ENCODE results near the gene SPARCL1. TPM values are rescaled to one million over a fixed set of nuclear protein-coding genes. Genes with fewer than 3 reads are reported as not detected.
"Not testable (repeated sequence)": the region's sequence is repeated elsewhere in the genome, so short reads cannot be mapped to it uniquely, and the experiment has no call there.

Gene SPARCL1
- total RNA-seq, 1 donor from 2014 or later, result 10.0 TPM

DNA sequence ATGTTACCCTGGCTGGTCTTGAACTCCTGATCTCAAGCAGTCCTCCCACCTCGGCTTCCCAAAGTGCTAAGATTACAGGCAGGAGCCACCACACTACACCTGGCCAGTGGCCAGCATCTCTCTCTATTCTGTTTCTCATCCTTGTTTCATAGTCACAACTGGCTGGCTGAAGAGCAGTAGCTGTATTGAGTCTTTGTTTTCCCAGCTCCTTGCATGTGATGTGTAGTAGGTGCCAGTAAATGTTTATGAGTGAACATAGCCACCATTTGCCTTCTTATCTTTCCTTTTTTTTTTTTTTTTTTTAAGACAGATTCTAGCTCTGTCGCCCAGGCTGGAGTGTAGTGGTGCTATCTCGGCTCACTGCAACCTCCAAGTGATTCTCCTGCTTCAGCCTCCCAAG, 83.2 kb downstream of the SPARCL1 start:
- no peak for DNase-seq (ENCODE audit: low read depth in 2 of 2)

- DNase-seq (ENCODE audit: low read depth in 2 of 2), result no peak
These were observed 84.4 kb downstream of the SPARCL1 start for GRCh38 chr4:87444741-87445140.

GRCh38 chr4:87442889-87443288, 86.3 kb downstream of the SPARCL1 start:
- DNase-seq (ENCODE audit: low read depth in 2 of 2), result no peak

DNA sequence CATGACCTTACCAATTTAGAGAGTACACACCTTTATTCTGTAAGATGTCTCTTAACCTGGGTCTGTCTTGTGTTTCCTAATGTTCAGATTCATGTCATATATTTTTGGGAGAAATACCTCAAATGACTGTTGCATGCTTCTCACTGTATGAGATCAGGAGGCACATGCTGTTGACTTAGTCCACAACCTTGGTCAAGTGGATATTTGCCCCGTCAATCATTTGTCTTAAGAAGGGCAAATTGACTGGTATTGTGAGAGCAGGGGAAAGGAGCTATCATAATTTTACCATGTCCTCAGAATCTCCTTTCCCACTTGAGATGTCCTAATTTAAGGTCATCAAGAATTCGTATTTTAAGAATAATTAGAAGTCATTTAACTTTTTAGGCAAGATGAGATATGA, 95.8 kb downstream of the SPARCL1 start:
- no peak for DNase-seq (ENCODE audit: low read depth in 2 of 2)

- DNase-seq (ENCODE audit: low read depth in 2 of 2), result no peak
These were observed 99.1 kb downstream of the SPARCL1 start for GRCh38 chr4:87430038-87430437.

GRCh38 chr4:87428979-87429378, 100.2 kb downstream of the SPARCL1 start:
- DNase-seq (ENCODE audit: low read depth in 2 of 2), result no peak

DNA sequence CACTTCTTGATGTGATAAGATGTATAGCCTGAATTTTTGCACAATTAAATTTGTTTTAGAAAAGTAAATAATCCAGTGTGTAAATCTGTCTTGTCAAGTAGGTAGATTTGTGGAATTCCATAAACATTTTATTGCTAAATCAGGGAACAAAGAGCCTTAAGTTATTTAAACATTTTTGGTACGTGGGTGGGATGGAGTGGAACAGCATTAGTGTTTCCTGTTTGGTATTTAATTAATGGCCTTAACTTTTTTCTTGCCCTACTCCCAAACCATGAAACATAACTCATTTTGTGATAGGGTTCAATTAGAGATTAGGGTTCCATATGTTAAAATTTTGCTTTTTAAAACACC, 101.7 kb downstream of the SPARCL1 start:
- DNase-seq (ENCODE audit: low read depth in 2 of 2), result no peak

DNA sequence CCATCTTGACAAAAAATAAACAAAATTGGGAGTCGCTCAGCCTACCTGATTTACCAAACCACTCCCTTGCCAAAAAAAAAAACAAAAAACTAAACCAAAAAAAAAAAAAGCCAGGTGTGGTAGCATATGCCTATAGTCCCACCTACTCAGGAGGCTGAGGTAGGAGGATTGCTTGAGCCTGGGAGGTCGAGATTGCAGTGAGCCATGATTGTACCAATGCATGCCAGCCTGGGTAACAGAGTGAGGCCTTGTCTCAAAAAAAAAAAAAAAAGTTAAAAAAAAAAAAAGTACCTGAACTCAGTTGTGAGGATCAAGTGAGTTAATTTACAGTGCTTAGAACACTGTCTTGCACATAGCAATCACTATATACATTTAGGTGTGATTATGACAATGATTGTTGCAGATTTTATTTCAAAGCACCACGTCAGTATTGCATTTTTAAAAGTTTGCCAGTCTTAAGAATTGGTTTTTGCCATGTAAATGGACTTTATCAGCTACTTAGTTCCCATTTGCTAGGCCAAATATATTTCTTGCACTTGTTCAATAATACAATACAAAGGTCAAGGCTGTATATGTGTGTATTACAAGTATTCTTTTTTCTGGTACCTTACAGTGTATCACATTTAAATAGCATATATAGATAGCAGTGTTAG, 102.2 kb downstream of the SPARCL1 start:
- no peak for DNase-seq (ENCODE audit: low read depth in 2 of 2)

DNA sequence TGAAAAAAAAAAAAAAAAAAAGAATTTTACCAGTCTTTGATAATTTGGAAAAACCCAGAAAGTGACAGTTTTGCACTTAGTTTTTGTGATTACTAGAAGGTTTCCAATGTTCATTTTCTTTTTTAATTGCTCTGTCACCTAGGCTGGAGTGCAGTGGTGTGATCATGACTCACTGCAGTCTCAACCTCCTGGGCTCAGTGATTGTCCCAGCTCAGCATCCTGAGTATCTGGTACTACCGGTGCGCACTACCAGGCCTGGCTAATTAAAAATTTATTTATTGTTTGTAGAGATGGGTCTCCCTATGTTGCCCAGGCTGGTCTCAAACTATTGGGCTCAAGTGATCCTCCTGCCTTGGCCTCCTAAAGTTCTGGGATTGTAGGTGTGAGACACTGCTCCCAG, 103.5 kb downstream of the SPARCL1 start:
- no peak for DNase-seq (ENCODE audit: low read depth in 2 of 2)

DNA sequence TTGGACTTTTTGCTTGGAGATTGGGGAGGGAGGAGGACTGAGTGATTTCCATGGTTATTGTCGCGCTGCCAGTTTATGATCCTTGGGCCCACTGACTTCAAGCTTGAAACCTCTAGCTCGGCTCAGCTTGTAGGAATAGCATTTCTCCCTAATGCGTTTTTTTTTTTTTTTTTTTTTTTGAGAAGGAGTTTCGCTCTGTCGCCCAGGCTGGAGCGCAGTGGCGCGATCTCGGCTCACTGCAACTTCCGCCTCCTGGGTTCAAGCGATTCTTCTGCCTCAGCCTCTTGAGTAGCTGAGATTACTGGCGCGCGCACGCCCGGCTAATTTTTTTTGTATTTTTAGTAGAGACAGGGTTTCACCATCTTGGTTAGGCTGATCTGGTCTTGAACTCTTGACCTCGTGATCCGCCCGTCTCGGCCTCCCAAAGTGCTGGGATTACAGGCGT, 105.1 kb downstream of the SPARCL1 start:
- DNase-seq (ENCODE audit: low read depth in 2 of 2), result not testable (repeated sequence)

Other genes with a start within 250 kb of the SPARCL1 start
- under 0.01 and 0.13 TPM in 2 replicates for gene HSD17B13, start 206.5 kb downstream of the SPARCL1 start, total RNA-seq
- 31.7 and 32.9 TPM in 2 replicates for gene HSD17B11, start 138.2 kb downstream of the SPARCL1 start, total RNA-seq
- gene NUDT9, start 106.8 kb downstream of the SPARCL1 start, total RNA-seq, result 11.2 and 16.7 TPM in 2 replicates
- gene DSPP, start 79.2 kb upstream of the SPARCL1 start, total RNA-seq, result not detected in 2 replicates
- gene DMP1, start 120.9 kb upstream of the SPARCL1 start, total RNA-seq, result not detected in 2 replicates